Left lung (tissue), 10 donors: ENCODE results near the gene HLX. TPM values are rescaled to one million over a fixed set of nuclear protein-coding genes. Genes with fewer than 3 reads are reported as not detected.

Source experiments
- ATAC-seq: fragments of 200-7000 bp; cut with Tn5 transposase; one replicate; pipeline ENCODE4 v1.9.1; 2020; ENCODE audit warnings: moderate library complexity
- DNase-seq, 4 donors: peaks; one replicate each; pipeline ENCODE4 v3.0.0-alpha.2; 2013 to 2020
- H3K27ac ChIP-seq, 2 donors: fragments of 200-600 bp; sonication (generic) in 1 of 2; one replicate each; pipeline versions ENCODE4 v1.5.0 to v1.8.0; 2020 to 2021
- H3K27me3 ChIP-seq, 2 donors: fragments of 200-600 bp; sonication (generic) in 1 of 2; one replicate each; pipeline versions ENCODE4 v1.5.0 to v1.8.0; 2020 to 2021
- H3K36me3 ChIP-seq, 2 donors: fragments of 200-600 bp; sonication (generic) in 1 of 2; one replicate each; pipeline versions ENCODE4 v1.5.0 to v1.8.0; 2020 to 2021
- H3K4me1 ChIP-seq, 2 donors: fragments of 200-600 bp; one replicate each; pipeline ENCODE4 v1.8.0; 2021
- H3K4me3 ChIP-seq, 2 donors: fragments of 200-600 bp; sonication (generic) in 1 of 2; one replicate each; pipeline versions ENCODE4 v1.5.0 to v1.8.0; 2020 to 2021; ENCODE audit warnings: mild to moderate bottlenecking in 1 of 2
- H3K9me3 ChIP-seq, 2 donors: fragments of 200-600 bp; sonication (generic) in 1 of 2; one replicate each; pipeline versions ENCODE4 v1.5.0 to v1.8.0; 2020 to 2021
- intact Hi-C, 2 donors: fragments of 100-400 bp; cut with DNase I; formaldehyde crosslinking; loops; one replicate each; pipeline versions ENCODE4 v1.11.2 to v1.14.2; 2022
- polyA plus RNA-seq, 6 donors: library from polyadenylated mRNA; unstranded; fragments of 120-200 nt; gene quantifications; one replicate each; pipeline ENCODE4 v1.2.1, GENCODE V29; 2013; ENCODE audit not compliant: insufficient read length in 6 of 6
- total RNA-seq, 2 donors: library from RNA; stranded (reverse); fragmentation: NEBNext Ultra II Directional; extraction: Animal tissue kit (Norgen Biotek cat#: 25700); gene quantifications; one replicate each; pipeline ENCODE4 v1.2.1, GENCODE V29; 2021
- TF ChIP-seq, protein P1 (sequence below), 2 donors: fragments of 200-600 bp; sonication (generic) in 1 of 2; IDR thresholded peaks; one replicate each; pipeline versions ENCODE4 v1.5.0 to v1.8.0; 2021; ENCODE audit warnings: antibody characterized with exemption in 2 of 2
- donor health status: DM: no; HTN: yes; CAD: no.
- donor health status: DM: no; HTN: no; CAD: no.

The HLX gene
- total and polyA plus RNA-seq, 8 donors = 15.4 to 68.9 (median 47.2) TPM

- TF ChIP-seq, protein P1, sequence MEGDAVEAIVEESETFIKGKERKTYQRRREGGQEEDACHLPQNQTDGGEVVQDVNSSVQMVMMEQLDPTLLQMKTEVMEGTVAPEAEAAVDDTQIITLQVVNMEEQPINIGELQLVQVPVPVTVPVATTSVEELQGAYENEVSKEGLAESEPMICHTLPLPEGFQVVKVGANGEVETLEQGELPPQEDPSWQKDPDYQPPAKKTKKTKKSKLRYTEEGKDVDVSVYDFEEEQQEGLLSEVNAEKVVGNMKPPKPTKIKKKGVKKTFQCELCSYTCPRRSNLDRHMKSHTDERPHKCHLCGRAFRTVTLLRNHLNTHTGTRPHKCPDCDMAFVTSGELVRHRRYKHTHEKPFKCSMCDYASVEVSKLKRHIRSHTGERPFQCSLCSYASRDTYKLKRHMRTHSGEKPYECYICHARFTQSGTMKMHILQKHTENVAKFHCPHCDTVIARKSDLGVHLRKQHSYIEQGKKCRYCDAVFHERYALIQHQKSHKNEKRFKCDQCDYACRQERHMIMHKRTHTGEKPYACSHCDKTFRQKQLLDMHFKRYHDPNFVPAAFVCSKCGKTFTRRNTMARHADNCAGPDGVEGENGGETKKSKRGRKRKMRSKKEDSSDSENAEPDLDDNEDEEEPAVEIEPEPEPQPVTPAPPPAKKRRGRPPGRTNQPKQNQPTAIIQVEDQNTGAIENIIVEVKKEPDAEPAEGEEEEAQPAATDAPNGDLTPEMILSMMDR (IDR thresholded peaks at IDR 0.05) = no peak
Observed at GRCh38 chr1:220892997-220893700, 13.9 kb downstream of the HLX start.

DNA sequence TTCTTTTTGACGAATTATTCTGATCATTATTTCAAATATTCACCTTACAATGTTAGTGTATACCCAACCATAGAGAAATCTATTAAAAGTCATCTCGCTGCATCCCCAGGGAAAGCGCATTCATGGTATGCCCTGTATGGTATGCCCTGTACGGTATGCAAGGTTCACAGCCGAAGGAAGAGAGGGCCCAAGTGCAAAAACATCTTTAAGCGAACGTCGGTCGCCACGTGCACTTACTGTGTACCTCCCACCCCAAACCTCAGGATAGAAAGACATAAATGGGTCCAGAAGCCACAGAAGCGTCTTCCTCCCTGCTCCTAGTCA is 14.4 kb downstream of the HLX start:
- Histone ChIP-seq H3K27me3 (peaks cover 55 to 88% of the 10 kb centered on the region in 2 donors), H3K36me3 (no peaks in the 10 kb centered on the region), H3K4me3 (peak overlapping the region in 1 of 2 donors; percentile 30), H3K9me3 (no peaks in the 10 kb centered on the region), H3K4me1 (peaks cover 6 to 30% of the 10 kb centered on the region in 2 donors), H3K27ac (no peak overlapping the region)
- intact Hi-C loops = no loop called here
- TF ChIP-seq, protein P1 (IDR thresholded peaks at IDR 0.05) = no peak
- ATAC-seq = no peak
- DNase-seq = no peak

More at GRCh38 chr1:220892997-220893700, 13.9 kb downstream of the HLX start:
- ATAC-seq = no peak
- Histone ChIP-seq H3K27ac (no peak overlapping the region), H3K9me3 (no peaks in the 10 kb centered on the region), H3K4me3 (no peak overlapping the region), H3K4me1 (peaks cover 6 to 30% of the 10 kb centered on the region in 2 donors), H3K36me3 (no peaks in the 10 kb centered on the region), H3K27me3 (peaks cover 57 to 93% of the 10 kb centered on the region in 2 donors)
- intact Hi-C loops = no loop called here
- no peak for DNase-seq

DNA sequence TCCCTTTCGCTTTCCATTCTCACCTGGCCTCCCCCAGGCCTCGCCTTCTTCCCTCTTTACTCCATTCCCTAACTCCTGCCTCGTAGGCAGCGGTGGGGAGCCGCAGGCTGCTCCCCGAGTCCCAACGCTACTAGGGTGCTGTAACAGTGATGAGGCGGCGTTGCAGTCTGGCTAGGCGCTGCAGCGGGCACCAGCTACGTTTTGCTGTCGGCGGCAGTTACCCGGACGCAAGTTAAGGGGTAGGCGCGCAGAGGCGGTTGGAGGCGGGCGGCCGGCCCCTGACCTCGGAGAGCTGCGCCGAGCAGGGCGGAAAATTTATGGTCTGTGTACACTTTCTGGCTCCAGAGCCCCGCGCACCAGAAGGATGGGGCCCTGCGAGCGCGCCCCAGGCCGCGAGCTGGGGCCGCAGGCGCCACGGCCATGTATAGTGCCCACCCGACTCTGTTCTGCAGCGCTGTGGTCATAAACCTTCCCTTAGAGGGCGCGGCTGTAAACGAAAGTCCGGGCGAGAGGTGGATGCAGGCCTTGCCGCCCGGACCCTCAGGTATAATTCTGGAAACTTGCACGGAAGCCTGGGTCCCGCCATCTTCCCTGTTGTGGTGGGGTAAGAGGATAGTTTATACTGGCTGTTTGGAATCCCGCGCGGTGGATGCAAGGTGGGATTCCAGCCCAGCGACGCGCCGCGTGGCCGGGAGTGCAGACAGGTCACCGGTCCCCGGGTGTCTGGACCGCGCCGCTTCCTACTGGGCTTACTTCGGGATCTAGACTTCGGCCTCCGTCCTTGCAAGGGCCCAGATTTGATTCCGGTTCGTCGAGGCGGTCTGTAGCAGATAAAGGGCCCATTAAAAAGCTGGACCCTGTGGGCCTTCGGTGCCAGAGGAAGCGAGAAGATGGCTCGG is 15.0 kb downstream of the HLX start:
- H3K36me3 ChIP-seq = no peaks in the 10 kb centered on the region
- ATAC-seq (peak; percentile 29), DNase-seq (peak in 1 of 4 donors; percentile 82)
- intact Hi-C loops = no loop called here
- peak overlapping the region; percentile 7 to 30 for H3K4me3 ChIP-seq
- TF ChIP-seq, protein P1 (IDR thresholded peaks at IDR 0.05) = no peak
- H3K4me1 ChIP-seq = peaks cover 6 to 30% of the 10 kb centered on the region in 2 donors
- no peaks in the 10 kb centered on the region for H3K9me3 ChIP-seq
- peaks cover 53 to 82% of the 10 kb centered on the region in 2 donors for H3K27me3 ChIP-seq
- H3K27ac ChIP-seq = no peak overlapping the region

GRCh38 chr1:220894924-220895256 is 15.6 kb downstream of the HLX start:
- Histone ChIP-seq H3K9me3 (no peaks in the 10 kb centered on the region), H3K27me3 (peaks cover 53 to 75% of the 10 kb centered on the region in 2 donors), H3K4me1 (peaks cover 6 to 30% of the 10 kb centered on the region in 2 donors), H3K27ac (no peak overlapping the region), H3K4me3 (no peak overlapping the region), H3K36me3 (no peaks in the 10 kb centered on the region)
- ATAC-seq = no peak
- TF ChIP-seq, protein P1 (IDR thresholded peaks at IDR 0.05) = no peak
- no peak for DNase-seq
- intact Hi-C loops = no loop called here

DNA sequence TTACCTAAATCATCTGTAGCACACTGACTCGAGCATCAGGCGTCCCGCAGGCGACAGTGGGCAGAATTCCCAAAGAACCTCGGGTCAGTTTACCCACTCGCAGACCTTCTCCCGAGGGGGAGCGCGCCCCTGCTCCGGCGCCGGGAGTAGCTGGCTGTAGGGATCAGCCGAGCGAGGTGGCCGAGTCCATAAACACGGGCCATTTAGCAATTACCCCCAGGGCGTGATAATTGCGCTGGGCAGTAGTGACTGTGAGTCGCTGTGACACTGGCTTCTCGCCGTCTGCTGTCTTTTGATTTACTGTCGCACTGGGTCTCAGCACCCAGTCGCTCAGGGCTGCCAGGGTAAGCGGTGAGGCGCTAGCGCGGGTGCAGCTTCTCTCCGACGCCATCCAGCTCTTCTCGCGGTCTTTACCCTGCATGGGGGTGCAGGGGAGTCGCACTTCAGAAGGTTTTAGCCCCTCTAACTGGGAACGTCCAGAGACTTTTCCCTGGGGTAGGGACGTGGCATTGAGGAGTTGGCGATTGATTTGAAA is 16.2 kb downstream of the HLX start:
- Histone ChIP-seq H3K9me3 (no peaks in the 10 kb centered on the region), H3K36me3 (no peaks in the 10 kb centered on the region), H3K27ac (no peak overlapping the region), H3K27me3 (peaks cover 52 to 70% of the 10 kb centered on the region in 2 donors), H3K4me3 (no peak overlapping the region), H3K4me1 (peaks cover 6 to 30% of the 10 kb centered on the region in 2 donors)
- no peak for ATAC-seq
- no peak for DNase-seq
- intact Hi-C loops = no loop called here
- TF ChIP-seq, protein P1 (IDR thresholded peaks at IDR 0.05) = no peak
